ENCODE measurements around the gene TSPAN1.
A peak's percentile ranks its signal among the peaks of the same experiment; 100 is the strongest.

Gene TSPAN1

DNA sequence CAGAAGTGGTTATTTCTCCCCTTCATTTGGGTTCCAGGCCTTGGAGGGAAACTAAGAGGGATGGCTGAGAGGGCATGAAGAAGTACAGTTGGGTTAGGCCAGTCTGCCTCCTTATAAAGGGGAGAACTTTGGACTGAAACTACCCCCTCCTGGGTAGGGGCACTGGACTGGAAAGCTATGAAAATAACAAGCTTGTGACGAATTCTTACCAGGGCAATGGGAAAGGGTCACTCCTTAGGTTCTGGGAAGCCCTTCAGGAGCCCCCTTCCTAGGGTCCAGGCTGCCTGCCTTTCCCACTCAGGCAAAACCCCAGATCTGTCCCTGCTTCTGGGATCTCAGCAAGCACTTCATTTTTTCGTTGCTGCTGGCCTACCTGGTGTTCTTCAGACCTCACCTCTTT lies 11.2 kb downstream of the TSPAN1 start:
- DNase-seq = no peak

GRCh38 chr1:46187106-46187869 lies 12.4 kb downstream of the TSPAN1 start:
- no peak for DNase-seq

- DNase-seq = no peak
Observed at GRCh38 chr1:46188295-46189030, 13.6 kb downstream of the TSPAN1 start.

DNA sequence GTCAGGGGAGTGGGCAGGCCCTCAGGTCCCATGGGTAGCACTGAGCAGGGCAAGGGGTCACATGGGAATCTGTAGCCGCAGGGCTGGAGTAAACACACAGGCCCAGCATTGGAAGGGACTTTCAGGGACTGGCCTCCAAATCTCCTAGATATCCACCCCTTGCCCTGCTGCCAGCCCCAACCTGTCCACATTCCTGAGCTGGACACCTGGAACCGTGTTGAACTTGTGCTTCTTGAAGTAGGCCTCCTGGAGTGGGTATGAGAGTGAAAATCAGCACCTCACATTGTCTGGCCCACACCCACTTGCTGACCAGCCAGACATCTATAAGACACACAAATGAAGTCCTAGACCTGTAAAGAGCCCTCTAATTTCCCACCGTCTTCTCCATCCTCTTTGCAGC lies 15.7 kb downstream of the TSPAN1 start:
- no peak for DNase-seq

DNA sequence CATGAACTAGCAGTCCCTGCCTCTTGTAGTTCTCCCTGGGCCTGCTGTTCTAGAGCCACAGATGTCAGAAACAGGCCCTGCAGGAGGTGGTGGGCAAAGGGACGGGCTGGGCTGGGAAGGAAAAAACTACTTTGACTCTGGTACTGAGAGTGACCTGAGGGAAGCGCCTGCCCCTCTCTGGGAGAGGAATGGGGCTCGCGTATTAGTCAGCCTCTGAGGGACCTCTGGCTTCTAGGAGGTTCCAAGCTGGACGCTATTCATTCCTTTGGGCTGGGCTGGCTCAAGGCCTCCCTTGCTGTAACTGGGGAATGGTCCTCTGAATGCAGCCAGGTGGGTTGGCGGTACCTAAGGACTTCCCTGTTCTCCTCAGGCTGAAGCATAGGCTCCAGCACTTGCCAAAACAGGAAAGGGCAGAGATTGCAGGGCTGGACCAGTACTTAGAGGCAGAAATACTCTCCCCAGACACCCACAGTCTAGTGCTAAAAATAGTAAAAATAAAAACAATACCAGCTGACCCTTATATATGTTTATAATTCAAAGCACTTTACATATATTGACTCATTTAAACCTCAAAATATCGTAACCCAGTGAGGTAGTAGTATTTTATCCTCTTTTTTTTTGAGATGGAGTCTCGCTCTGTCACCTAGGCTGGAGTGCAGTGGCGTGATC lies 16.3 kb downstream of the TSPAN1 start:
- no peak for DNase-seq

GRCh38 chr1:46192171-46192570 lies 17.3 kb downstream of the TSPAN1 start:
- no peak for DNase-seq

GRCh38 chr1:46193285-46193684 lies 18.4 kb downstream of the TSPAN1 start:
- no peak for DNase-seq

DNA sequence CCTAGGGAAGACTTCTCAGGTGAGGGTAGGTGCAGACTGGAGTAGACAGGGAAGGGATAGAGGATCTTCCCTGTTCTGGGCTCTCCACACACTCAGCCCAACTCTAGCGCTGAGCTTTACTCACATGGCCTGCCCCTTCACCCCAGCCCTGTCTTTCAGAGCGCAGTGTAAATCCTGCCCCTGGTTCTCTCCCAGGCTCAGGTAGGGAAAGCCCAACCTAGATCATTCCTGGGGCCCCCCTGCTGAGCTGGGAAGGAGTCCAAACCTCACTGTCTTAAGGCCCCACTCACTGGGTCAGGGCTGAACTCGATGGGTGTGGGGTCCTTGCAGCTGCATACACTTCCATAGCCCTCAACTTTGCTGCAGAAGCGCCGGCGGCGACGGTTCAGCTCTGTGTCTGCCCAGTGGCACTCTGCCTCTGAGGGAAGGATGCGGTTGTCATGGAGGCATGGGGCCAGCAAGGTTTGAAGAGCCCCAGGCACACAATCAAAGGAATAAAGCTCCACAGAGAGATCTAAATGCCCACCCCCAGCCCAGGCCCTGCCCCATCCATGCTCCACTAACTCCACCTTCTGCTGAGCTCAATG lies 19.2 kb downstream of the TSPAN1 start:
- no peak for DNase-seq

DNA sequence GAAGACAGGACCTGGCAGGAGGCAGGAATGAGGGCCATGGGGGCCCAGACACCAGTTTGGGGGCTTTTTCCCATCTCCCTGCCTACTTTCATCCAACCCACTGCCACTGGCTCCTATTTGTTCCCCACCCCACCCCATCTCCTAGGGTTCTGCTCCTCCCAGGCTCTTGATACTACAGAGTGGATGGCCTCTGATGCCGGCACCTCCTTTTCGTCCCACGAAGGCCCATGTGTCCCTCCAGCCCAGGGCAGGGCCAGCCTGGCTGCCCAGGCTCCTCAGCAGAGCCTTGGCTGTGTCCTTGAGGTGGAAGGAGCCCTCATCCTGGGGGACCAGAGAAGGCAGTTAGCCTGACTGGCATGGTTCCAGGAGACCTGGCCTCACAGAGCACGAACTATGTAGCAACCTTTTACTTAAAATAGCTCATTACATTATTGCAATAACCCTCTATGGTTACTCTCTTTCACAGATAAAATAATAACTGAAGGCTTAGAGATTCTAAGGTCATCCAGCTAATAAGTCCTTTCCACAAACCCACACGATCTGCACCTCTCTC lies 19.8 kb downstream of the TSPAN1 start:
- DNase-seq = no peak

DNA sequence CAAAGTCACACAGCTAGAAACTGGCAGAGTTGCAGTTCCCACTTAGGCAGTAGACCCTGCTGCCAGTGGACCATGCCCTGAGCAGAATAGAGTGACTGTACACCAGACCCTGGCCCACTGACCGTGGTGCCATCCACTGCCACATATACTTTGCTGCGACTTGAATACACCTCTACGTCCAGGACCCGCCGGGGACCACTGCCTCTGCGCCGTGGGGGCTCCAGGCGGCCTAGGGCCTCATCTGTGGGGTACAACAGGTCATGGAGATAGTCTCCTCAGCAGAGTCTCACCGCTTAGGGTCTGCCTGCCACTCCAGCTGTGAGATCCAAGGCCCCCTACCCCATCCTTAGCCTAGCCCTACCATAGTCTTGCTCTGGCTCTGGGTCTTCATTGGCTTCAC lies 21.7 kb downstream of the TSPAN1 start:
- no peak for DNase-seq

- DNase-seq = no peak
Observed at GRCh38 chr1:46197560-46197963, 22.7 kb downstream of the TSPAN1 start.

DNA sequence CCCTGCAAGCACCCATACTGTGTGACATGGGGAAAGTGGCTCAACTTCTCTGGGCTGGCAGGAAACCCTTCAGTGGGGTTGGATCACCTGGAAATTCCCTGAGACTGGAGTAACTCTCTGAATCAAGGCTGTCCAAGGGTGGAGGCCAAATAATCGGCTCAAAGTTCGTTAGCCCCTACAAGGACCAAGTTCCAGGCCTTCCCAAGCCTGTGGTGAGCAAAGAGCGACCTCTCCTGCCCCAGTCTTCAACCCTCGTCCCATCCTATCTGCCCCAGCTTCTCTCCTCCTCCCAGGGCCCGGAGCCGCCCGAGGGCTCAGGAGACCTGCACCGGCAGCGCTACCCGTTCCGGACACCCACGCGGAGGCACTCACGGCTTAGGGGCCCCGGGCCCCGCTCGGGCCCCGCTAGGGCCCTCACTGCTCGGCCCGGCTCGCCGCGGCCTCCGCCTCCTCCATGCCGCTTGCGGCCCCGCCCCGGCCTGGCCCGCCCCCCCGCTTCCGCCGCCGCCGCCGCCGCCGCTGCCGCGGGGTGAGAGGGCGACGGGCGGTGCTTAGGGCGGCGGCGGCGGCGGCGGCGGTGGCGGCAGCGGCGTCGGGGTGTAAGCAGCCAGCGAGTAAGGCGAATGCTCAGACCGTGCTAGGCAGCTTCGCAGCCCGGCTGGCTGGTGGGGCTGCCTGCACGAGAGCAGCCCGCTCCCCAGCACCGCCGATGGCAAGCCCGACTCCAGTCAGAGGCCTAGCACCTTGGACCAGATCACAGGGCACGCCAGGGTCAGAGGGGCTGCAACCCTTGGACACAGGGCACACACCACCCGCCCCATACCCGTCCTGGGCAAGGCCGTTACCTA lies 23.3 kb downstream of the TSPAN1 start, which contains the start of gene POMGNT1:
POMGNT1 (minus strand) TSS at position 471 of the 848 bp plus-strand sequence. CDS start 613 bp downstream, outside the sequence.
- DNase-seq = peak in 39 of 56 donors; percentile 11 to 73 (median 48)

DNA sequence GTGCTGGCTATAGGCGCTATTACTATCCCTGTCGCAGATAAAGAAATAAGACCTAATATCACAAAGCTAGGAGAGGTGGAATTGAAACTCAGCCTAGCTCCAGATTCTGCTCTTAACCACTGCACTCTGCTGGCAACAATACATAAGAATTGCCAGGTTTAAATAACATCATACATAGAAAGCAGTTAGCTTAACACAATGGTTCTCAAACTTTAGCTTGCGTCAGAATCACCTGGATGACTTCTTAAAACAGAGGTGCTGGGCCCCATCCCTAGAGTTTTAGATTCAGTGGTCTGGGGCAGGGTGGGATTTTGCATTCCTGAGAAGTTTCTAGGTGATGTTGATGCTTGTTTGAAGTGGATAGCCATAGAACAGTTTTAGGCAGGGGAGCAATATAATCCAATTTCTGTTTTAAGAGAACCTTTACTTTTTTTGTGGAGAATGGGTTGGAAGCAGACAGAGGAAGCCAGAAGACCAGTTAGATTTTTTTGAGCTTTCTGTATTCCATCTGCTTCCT lies 24.4 kb downstream of the TSPAN1 start:
- no peak for DNase-seq

- peak in 4 of 56 donors; percentile 46 to 68 (median 57) for DNase-seq
Observed at GRCh38 chr1:46203738-46204405, 29.0 kb downstream of the TSPAN1 start.

DNA sequence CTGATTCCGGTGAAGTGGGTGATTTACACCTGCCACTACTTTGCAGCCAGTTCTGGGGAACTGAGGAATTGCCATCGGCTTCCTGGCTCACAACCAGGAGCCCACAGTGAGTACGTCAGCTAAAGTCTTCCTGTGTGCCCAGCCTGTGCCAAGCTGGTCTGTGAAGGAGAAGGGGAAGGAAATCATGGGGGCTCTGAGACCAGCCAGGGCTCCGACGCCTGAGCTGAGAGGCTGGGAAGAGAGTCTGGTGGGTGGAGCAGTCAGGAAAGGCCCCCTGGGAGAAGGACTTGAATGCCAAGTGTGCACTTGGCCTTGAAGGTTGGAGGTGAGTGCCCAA lies 29.5 kb downstream of the TSPAN1 start:
- DNase-seq = peak in 16 of 56 donors; percentile 18 to 60 (median 34)

DNA sequence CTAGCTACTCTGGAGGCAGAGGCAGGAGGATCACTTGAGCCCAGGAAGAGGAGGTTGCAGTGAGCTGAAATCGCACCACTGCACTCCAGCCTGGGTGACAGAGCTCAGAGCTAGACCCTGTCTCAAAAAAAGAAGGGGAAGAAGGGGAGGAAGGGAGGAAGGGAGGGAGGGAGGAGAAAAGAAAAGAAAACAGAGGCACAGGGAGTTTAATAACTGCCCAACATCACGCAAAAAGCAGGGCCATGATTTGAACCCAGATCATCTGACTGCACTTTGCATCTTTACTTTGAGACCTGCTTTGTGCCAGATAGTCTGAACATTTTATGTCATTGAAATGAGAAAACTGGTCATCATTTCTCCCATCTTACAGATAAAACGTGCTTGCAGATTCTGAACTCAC lies 30.3 kb downstream of the TSPAN1 start:
- no peak for DNase-seq

DNA sequence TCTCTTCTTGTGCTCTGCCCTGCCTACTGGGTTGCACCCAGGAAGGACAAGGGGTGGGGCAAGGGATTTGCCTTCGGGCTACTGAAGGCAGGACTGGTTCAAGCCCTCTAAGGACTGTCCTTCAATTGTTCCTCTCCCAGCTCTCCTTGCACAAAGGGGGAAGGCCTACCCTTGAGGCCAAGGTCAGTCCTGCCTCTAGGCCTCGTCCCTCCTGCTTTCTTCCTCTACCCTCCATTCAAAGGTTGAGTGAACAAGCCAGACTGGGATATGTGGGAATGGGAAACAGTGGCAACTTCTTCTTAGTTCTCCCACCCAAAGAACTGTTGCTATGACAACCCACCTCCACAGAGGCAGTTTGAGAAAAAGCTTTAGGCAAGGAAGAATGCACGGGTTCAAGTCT lies 30.9 kb downstream of the TSPAN1 start:
- DNase-seq = no peak

GRCh38 chr1:46206399-46206798 lies 31.5 kb downstream of the TSPAN1 start:
- DNase-seq = no peak

DNA sequence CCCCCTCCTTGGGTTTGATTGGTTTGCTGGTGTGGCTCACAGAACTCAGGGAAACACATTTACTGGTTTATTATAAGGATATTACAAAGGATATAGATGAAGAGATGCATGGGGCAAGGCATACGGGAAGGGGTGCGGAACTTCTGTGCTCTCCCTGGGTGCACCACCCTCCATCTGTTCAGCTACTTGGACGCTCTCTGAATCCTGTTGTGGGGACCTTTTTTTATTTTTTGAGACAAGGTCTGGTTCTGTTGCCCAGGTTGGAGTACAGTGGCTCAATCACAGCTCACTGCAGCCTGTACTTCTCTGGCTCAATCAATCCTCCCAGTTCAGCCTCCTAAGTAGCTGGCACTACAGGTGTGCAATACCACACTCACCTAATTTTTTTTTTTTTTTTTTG lies 35.7 kb downstream of the TSPAN1 start:
- DNase-seq = no peak

GRCh38 chr1:46211051-46211450 lies 36.2 kb downstream of the TSPAN1 start:
- DNase-seq = no peak
